ENCODE measurements around the gene MAD2L1BP.
"Not testable (repeated sequence)": the region's sequence is repeated elsewhere in the genome, so short reads cannot be mapped to it uniquely, and the experiment has no call there.

Gene MAD2L1BP

DNA sequence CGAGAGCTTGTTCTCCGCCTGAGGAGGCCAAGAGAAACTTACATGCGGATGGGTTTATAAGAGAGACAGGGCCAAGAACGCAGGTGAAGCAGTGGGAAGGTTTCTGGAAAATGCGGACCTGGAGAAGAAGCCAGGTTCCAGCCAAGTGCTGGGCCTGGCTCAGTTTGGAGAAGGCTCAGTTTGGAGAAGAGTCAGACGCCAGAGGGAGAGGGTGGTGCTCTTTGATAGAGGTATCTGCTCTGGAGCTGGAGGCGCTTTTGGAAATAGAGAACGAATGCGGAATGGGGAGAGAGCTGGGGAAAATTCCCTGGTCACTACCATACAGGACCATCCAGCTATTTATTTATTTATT, 9.9 kb downstream of the MAD2L1BP start:
- TF ChIP-seq, protein P1, sequence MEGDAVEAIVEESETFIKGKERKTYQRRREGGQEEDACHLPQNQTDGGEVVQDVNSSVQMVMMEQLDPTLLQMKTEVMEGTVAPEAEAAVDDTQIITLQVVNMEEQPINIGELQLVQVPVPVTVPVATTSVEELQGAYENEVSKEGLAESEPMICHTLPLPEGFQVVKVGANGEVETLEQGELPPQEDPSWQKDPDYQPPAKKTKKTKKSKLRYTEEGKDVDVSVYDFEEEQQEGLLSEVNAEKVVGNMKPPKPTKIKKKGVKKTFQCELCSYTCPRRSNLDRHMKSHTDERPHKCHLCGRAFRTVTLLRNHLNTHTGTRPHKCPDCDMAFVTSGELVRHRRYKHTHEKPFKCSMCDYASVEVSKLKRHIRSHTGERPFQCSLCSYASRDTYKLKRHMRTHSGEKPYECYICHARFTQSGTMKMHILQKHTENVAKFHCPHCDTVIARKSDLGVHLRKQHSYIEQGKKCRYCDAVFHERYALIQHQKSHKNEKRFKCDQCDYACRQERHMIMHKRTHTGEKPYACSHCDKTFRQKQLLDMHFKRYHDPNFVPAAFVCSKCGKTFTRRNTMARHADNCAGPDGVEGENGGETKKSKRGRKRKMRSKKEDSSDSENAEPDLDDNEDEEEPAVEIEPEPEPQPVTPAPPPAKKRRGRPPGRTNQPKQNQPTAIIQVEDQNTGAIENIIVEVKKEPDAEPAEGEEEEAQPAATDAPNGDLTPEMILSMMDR (IDR thresholded peaks at IDR 0.05; ENCODE audit: control insufficient read depth, extremely low read depth, insufficient read depth): no peak
- DNase-seq (ENCODE audit: low read depth): no peak
- no peak overlapping the region for H3K4me3 ChIP-seq (ENCODE audit: low read depth, low read length)

DNA sequence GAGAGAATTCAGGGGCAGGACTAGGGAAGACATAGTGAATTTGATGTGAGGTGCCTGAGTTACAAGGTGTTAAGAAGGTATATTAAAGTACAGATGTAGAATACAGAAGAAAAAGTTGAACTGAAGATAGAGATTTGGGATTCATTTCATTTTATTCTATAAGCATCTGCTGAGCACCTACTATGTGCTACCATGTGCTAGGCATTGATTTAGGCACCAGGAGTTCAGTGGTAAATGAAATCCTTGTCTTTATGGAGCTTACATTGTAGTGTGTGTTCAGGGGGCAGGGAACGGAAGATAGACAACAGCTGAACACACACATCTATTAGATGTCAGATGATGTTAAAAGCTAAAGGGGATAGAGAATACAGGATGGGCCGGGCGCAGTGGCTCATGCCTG, 12.0 kb downstream of the MAD2L1BP start:
- no peak for DNase-seq (ENCODE audit: low read depth)
- TF ChIP-seq, protein P1 (IDR thresholded peaks at IDR 0.05; ENCODE audit: control insufficient read depth, extremely low read depth, insufficient read depth): no peak
- H3K4me3 ChIP-seq (ENCODE audit: low read depth, low read length): no peak overlapping the region

DNA sequence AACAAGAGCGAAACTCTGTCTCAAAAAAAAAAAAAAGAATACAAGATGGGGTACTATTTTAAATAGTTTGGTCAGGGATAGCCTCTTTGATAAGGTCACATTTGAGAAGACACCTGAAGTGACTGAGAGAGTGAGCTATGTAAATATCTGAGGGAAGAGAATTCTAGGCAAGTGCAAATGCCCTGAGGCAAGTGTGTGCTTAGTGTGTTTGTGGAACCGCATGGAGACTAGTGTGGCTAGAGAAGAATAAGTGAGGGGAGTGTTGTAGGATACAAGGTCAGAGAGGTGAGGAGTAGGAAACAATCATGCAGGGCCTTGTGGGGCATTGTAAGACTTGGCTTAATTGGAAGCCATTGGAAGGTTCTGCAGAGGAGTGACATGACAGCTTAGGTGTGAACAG, 12.6 kb downstream of the MAD2L1BP start:
- TF ChIP-seq, protein P1 (IDR thresholded peaks at IDR 0.05; ENCODE audit: control insufficient read depth, extremely low read depth, insufficient read depth): no peak
- H3K4me3 ChIP-seq (ENCODE audit: low read depth, low read length): no peak overlapping the region
- no peak for DNase-seq (ENCODE audit: low read depth)

DNA sequence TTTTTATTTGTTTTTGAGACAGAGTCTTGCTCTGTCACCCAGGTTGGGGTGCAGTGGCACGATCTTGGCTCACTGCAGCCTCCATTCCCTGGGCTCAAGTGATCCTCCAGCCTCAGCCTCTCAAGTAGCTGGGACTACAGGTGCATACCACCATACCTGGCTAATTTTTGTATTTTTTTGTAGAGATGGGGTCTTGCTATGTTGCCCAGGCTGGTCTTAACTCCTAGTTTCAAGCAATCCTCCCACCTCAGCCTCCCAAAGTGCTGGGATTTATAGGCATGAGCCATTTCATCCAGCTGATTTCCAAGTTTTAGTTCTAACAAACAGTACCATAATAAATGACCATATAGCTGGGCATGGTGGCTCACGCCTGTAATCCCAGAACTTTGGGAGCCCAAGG, 17.2 kb downstream of the MAD2L1BP start:
- not testable (repeated sequence) for DNase-seq (ENCODE audit: low read depth); H3K4me3 ChIP-seq (ENCODE audit: low read depth, low read length)

DNA sequence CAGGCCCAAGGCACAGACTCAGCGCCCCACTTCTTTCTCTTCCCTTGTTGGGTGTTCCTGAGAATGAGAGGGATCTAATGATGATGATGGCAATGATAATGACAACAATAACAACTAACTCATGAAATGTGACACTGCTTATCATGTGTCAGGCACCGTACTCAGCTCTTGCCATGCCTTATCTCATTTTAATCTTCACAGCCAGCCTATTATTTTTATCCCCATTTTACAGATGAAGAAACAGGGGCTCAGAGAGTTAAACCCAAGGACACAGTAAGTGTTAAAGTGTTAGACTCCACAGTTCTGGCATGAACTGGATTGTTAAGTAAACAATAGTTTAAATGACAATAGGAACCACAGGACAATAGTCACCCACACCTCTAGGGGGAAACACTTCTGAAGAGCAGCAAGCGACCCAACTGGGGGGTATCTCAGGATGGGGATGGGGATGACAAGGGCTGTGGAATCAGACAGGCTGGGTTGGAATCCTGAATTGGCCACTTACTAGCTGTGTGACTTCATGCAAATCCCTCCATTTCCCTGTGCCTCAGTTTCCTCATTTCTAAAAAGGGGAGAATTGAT, 21.7 kb downstream of the MAD2L1BP start:
- H3K4me3 ChIP-seq (ENCODE audit: low read depth, low read length): no peak overlapping the region
- no peak for DNase-seq (ENCODE audit: low read depth)
- TF ChIP-seq, protein P1 (IDR thresholded peaks at IDR 0.05; ENCODE audit: control insufficient read depth, extremely low read depth, insufficient read depth): no peak

DNA sequence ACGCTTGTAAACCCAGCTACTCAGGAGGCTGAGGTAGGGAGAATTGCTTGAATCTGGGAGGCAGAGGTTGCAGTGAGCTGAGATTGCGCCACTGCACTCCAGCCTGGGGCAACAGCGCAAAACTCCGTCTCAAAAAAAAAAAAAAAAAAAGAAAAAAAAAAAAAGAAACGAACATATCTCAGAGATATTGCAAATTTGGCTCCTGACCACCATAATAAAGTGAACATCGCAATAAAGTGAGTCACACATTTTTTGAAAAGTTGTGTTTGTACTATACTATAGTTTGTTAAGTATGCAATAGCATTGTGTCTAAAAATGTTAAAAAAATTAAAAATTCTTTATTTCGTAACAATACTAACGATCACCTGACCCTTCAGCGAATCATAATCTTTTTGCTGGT, 22.5 kb downstream of the MAD2L1BP start:
- DNase-seq (ENCODE audit: low read depth): no peak
- no peak overlapping the region for H3K4me3 ChIP-seq (ENCODE audit: low read depth, low read length)
- TF ChIP-seq, protein P1 (IDR thresholded peaks at IDR 0.05; ENCODE audit: control insufficient read depth, extremely low read depth, insufficient read depth): no peak

DNA sequence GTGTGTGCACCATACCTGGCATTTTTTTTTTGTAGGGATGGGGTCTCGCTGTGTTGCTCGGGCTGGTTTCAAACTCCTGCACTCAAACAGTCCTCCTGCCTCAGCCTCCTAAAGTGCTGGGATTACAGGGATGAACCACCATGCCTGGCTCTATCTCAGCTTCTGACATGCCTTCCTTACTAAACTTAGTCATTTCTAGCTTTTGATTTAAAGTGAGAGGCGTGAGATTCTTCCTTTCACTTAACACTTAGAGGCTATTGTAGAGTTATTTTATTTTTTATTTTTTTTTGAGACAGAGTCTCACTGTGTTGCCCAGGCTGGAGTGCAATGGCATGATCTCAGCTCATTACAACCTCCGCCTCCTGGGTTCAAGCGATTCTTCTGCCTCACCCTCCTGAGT, 27.3 kb downstream of the MAD2L1BP start:
- not testable (repeated sequence) for DNase-seq (ENCODE audit: low read depth); H3K4me3 ChIP-seq (ENCODE audit: low read depth, low read length)

DNA sequence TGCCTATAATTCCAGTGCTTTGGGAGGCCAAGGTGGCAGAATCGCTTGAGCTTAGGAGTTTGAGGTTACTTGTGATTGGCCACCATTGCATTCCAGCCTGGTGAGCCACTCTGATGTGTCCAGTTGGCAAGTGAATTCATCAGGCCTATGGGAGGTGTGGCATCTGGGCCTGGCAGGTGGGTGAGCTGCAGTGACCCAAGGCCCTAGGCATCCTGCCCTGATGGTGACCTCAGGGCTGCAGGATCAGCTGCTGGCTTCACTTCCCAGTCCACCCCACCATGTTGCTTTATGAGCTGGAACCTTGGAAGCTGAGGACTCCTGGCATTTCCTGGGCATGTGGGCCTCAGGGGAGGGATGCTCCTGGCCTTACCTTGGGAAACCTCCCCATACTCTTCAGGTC, 29.7 kb downstream of the MAD2L1BP start:
- H3K4me3 ChIP-seq (ENCODE audit: low read depth, low read length): no peak overlapping the region
- no peak for DNase-seq (ENCODE audit: low read depth)
- TF ChIP-seq, protein P1 (IDR thresholded peaks at IDR 0.05; ENCODE audit: control insufficient read depth, extremely low read depth, insufficient read depth): no peak
